GM19455 (cell line): ENCODE results near the gene PRR16.

Experiments used
- ATAC-seq: cut with Tn5 transposase; IDR thresholded peaks from one replicate; pipeline ENCODE4 v1.9.1; 2021; ENCODE audit not compliant: unreplicated experiment

PRR16 gene

GRCh38 chr5:120512791-120513650, 48.9 kb downstream of the PRR16 start:
- no peak for ATAC-seq

DNA sequence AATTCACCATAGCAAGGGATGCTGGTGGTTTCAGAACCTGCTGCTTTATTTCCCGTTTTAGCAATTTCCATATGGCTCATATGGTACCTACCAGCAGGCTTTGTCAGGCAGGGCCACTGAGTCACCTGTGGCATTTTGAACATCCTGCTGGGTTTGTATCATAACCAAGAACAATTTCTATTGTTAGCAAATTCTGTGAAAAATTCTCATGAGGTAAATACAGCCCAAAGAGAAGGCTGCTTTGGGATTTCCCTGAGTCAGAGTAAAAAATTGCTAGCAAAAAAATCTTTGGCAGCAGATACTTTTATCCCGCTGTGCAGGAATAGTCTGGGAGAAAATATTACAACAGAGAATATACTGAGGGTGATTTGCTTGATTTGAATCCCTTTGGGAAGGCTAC, 52.7 kb downstream of the PRR16 start:
- no peak for ATAC-seq

- no peak for ATAC-seq
Measured at GRCh38 chr5:120517607-120518252, 53.6 kb downstream of the PRR16 start.

DNA sequence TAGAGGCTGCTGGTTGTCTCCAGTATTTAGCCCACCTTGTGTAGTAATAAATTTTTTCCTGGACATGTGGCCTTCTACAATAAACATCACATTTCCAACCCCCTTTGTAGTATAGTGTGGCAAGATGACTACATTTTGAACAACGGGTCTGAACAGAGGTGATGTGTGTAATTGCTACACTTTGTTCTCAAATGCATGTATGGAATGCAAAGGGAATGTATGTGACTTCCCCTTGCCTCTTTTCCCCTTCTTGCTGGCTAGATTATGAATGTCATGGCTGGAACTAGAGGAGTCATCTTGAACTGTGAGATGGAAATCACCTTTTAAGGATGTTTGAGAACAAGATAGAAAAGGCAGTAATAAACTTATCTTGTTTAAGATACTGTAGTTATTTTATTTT, 54.5 kb downstream of the PRR16 start:
- ATAC-seq = no peak

- ATAC-seq = no peak
Measured at GRCh38 chr5:120527251-120527650, 63.2 kb downstream of the PRR16 start.

DNA sequence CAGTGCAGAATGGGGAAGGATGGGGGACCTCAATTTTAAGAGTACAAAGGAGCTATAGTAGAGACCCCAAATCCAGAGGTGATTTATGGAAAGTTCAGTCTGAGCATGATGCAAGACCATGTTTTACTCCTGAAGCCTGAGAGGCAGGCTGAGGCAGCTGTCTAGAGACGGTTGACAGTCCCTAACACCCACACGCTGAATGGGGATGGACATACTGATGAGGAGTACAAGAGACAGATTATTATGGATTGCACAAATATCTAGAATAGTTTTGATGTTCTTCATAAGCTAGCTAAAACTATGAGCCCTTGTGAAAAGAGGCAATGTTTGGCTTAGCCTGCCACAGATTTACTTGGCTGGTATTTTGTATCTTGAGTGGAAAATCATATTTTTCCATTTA, 64.5 kb downstream of the PRR16 start:
- ATAC-seq = no peak

- ATAC-seq = no peak
Measured at GRCh38 chr5:120529386-120529785, 65.3 kb downstream of the PRR16 start.

DNA sequence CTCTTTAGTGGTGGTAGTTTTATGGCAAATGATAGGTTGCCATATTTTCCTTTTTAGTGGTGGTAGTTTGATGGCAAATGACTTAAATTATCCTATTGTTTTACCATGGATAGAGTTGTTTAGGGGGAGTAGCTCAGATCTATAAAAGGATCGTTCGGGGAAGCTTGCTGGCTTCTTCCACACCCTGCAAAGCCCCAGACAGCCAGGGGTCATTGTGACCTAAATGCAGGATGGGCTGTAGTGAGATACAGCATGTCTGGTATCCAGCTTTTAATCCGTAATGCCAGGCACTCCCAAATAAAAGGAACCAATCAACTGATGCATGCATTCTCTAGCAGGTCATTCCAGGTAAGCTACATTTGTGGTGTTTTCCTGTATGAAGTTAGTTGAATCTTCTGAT, 67.1 kb downstream of the PRR16 start:
- ATAC-seq = no peak

DNA sequence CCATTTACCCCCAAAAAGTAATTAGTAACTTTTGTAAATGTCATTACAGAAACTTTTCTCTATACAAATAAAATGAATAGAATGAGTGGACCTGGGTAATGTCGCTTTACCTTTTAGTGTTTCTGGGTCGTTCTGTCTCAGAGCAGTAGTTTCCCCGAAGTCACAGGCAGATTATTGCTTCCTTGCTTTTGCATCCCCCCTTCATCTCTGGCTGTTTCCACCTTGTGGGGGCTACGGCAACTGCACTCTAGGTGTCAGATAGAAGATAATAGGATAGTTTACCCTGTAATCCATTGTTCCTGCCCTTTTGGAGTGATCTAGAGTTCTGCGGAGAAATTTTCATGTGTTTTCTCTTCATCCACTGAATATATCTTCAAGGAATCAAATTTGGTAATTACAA, 68.7 kb downstream of the PRR16 start:
- ATAC-seq = no peak

DNA sequence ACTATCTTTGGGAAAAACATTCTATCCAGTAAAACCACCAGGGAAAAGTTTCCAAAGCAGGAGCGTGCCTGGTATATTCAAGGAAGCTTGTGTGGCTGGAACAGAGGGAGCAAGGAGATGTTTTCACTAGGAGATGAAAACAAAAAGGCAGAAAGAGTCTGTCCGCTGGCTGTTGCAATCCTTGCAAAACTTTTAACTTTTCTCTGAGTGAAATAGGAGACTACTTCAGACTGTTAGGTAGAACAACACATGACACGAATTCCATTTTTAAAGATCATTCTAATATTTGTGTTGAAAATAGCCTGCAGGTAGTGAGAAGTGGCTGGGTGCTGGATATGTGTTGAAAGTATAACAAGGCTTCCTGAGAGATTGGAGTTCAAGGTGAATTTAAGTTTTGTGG, 69.5 kb downstream of the PRR16 start:
- ATAC-seq = no peak

DNA sequence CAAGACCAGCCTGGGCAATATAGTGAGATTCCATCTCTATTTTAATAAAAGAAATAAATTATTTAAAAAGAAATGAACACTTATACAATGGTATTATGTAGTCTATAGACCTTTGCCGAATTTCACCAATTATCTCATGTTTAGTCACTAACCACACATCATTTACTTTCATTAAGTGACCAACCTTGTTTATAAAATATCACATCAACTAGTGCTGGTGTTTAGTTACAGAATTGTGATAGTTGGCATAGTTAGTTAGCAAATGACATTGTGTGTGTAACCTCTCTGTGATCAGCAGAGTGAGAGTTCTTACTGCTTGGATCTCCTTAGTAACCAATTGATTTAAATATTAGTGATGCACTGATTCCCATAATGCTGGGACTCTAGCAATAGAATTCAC, 71.8 kb downstream of the PRR16 start:
- ATAC-seq = no peak

DNA sequence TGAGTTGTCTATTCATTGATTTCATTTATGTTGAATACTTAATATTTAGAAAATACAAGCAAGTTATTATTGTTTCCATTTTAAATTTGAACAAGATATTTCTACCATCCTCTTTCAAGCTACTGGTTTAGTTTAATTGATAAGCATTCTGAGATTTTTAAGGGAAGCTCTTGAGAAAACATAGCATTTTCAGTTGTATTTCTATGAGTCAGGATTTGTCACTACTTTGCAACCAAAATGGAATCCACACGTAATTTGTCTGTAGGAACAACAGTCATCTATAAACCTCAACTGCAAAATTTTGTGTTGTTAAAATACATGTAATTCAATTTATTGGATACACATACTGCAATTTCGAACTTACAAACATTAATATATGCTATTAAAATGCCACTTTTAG, 74.0 kb downstream of the PRR16 start:
- no peak for ATAC-seq

GRCh38 chr5:120538644-120539043, 74.5 kb downstream of the PRR16 start:
- ATAC-seq = no peak

DNA sequence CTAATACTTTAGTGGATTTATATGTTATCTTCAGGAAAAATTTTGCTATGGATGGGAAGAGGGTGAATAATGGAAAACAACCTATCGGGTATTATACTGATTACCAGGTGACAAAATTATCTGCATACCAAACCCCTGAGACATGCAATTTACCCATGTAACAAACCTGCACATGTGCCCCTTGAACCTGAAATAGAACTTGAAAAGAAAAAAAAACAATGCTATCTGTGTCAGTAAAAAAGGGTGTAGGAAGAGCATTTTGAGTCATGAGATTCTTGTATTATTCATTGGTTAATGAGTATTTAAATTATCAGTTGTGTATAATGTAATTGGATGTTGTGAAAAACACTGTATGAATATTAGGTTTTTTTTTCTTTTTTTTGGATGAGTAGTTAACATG, 75.4 kb downstream of the PRR16 start:
- no peak for ATAC-seq

- ATAC-seq = no peak
Measured at GRCh38 chr5:120540097-120540496, 76.0 kb downstream of the PRR16 start.

- no peak for ATAC-seq
Measured at GRCh38 chr5:120544043-120544442, 79.9 kb downstream of the PRR16 start.

DNA sequence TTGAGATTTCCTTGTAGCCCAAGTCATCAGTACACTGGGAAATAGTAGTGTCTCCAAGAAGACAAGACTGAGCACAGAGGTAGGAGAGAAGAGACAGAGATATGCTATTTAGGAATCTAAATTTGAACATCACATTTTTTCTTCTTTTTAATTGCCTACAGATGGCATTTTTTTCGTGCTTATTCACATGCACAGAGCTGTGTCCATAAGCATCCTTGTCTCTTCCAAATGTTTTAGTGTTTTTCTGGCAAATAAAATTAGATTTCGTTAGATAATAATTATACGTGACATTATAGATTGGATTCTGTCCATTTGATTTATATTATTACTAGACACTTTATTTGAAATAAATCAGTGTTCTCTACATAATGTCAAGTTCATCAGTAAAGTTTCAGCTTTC, 80.9 kb downstream of the PRR16 start:
- ATAC-seq = no peak

GRCh38 chr5:120545951-120546350, 81.9 kb downstream of the PRR16 start:
- no peak for ATAC-seq

DNA sequence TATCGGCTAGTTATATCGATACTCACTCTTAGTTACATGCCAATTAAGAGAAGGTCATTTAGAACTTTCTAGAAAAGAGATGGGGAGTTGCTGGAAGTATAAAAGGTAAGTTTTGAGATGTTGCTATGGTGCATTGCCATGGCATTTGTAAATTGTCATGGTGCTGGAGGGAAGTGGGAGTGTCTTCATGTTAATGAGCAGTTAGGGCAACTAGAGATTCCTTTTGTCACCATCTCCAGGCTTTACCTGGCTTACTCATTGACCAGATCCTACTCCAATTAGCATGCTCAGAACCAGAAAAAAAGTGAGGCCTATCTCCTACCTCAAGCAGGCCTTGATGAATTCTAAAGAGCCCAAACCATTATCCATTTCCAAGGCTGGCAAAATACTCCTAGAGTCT, 82.8 kb downstream of the PRR16 start:
- ATAC-seq = no peak

GRCh38 chr5:120550358-120550757, 86.3 kb downstream of the PRR16 start:
- ATAC-seq = no peak

- ATAC-seq = no peak
Measured at GRCh38 chr5:120552638-120553037, 88.5 kb downstream of the PRR16 start.

DNA sequence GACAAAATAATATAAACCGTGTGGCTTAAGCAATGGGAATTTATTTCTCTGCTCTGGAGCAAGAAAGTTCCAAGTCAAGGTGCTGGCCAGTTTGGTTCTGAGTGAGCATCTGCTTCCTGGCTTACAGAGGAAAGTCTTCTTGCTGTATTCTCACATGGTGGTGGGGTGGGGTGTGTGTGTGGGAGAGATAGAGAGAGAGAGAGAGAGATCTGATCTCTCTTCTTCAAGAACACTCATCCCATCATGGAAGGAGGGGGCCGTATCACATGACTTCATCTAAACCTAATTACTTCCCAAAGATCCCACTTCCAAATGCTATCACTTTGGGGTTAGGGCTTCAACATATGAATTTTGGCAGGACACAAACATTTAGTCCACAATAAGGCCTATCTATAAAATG, 91.2 kb downstream of the PRR16 start:
- no peak for ATAC-seq

DNA sequence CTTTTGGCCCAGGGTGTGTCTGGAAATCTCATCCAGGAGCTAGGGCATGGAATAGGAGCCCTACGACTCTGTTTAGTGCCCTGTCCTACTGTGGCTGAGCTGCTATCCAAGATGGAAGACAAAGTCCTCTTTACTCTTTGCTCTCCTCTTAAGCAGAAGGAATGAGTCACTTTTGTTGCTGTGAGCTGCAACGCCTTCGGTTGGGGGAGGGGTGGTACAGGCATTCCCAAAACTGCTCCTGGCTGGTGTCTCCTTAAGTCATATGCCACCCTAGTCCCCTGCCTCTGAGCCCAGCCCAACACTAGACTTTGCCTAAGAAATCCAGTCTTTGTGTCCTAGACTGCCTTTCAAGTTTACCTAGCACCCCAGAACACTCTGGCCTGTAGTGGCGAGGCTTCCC, 99.9 kb downstream of the PRR16 start:
- no peak for ATAC-seq
